HG02981 (cell line): ENCODE results near the gene CDK14.

Experiments
- ATAC-seq: cut with Tn5 transposase; IDR thresholded peaks from one replicate; pipeline ENCODE4 v1.9.1; 2021; ENCODE audit warnings: mild to moderate bottlenecking, moderate library complexity; ENCODE audit not compliant: unreplicated experiment

CDK14 gene

DNA sequence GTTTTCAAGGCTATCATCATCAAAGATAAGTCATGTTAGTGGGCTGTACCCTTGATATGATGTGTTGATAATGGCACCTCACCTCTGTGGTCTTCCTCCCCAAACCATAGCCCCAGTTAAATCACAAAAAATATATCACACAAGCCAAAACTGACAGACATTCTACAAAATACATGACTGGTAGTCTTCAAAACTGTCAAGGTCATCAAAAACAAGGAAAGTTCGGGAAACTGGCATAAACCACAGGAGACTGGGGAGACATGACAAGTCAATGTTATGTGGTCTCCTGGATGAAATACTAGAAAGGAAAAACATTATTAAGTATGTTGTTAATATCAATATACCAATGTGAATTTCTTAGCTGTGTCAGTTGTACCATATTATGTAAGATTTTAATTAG, 388.6 kb downstream of the CDK14 start:
- ATAC-seq: no peak

GRCh38 chr7:90988516-90988915, 392.4 kb downstream of the CDK14 start:
- ATAC-seq: no peak

GRCh38 chr7:90988996-90989765, 393.1 kb downstream of the CDK14 start:
- no peak for ATAC-seq

GRCh38 chr7:90994121-90994520, 398.0 kb downstream of the CDK14 start:
- no peak for ATAC-seq

DNA sequence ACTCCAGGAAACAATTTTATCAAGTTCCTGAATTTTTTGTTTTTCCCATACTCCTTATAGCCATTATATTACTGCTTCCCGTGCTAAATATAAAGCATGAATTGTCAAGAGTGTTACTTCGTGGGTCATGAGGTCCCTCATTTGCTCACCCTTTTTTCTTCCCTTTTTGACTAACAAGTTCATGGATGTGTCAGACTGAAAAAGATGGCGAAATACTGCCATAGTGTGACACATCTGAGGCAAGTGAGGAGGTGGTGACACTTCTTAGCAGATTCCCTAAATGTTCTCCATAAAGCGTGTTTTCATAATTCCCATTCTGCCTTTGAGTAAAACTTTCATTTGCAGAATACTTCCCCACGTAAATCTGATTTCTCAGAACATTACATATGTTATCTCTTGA, 398.5 kb downstream of the CDK14 start:
- no peak for ATAC-seq

- ATAC-seq: no peak
These were observed 399.9 kb downstream of the CDK14 start for GRCh38 chr7:90995996-90996395.

DNA sequence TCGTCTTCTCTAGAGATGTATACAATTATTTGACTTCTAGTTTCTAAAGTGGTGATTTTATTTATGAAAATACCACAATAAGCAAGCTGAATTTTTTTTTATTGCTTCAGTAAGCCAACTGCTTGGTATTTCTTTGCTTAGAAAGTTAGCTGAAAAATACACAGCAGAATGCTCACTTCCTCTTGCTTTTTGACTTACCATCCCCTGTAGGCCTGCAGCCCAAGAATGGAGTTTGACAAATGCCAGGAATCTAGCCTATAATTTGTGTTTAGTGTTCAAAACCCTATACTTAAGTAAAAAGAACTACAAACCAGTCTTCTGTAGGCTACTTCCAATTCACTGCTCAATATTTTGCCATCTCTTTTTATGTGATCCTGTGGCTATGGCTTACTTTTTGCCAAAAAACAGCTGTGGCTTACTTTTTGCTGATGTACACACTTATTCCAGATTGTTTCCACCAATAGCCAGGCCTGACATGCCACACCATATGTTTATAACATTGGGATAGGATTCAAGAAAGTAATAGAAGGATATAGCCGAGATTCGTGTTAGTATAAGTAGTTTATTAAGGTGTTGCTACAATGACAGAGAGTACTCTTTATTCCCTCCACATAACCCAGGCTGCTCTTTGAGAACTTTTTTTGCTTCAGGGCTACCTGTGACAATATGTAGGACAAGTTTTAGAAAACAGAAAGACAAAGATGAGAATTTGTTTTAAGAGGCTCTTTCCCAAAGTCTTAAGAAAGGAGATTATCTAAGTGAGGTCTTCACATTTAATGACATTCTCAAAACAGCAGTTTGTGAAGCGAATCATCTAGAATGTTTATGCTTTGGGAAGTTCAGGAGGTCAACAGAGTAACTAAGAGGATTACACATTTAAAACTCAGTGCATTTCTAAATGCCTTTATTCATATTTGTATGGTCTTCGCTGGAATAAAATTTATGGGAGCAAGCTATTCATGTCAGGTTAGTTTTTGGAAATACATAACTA, 404.2 kb downstream of the CDK14 start:
- no peak for ATAC-seq

DNA sequence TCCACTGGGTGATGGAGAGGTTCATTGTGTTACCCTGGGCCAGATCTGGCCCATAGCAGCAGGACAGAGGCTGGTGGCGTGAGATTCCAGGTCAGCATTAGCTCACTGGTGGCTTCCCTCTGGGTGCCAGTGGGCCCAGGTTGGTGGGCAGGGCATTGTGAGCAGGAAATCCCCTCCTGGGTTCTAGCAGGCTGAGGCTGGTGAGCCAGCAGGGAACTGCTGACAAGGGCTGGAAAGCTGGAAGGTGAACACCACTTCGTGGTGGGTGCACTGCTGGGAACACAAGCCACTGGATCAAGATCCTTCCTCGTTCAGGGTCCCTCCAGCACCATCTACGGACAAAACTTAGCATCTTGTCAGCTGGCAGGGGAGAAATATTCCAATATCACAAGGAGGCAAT, 408.9 kb downstream of the CDK14 start:
- ATAC-seq: no peak

DNA sequence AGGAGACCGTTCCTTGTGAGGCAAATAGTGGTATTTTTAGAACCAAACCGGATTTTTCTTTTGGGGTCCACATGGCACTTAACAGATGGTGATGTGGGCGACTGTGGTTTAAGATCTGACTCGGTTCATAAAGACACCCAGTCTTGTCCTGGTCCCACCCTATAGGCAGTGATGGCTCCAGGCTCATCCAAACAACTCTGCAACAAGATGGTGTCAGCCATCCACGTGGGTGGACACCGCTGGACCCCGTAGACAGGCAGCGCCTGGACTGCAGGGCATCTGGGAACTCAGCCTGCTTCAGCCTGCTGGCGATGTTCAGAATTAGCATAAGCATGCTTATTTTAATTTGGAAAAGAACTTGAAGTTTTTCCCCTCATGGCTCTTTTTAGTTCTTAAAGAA, 409.7 kb downstream of the CDK14 start:
- no peak for ATAC-seq

DNA sequence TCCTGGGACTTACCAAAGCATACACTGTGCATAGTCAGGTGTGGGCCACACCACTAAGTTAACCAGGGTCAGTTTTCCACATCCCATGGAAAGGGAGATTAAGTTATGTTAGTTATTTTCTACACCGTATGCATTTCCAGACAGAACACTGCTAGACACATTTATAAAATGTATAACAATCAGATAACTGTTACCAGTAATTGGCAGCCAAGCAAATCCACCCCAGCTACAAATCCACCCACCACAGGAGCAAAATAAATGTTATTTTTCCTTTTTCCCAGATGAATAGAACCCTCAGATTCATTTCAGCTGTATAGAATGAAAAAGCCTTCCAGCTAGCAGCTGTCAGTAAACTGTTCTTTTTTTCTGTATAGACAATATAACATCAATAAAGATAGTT, 411.2 kb downstream of the CDK14 start:
- no peak for ATAC-seq

- ATAC-seq: no peak
These were observed 417.0 kb downstream of the CDK14 start for GRCh38 chr7:91013078-91013477.

DNA sequence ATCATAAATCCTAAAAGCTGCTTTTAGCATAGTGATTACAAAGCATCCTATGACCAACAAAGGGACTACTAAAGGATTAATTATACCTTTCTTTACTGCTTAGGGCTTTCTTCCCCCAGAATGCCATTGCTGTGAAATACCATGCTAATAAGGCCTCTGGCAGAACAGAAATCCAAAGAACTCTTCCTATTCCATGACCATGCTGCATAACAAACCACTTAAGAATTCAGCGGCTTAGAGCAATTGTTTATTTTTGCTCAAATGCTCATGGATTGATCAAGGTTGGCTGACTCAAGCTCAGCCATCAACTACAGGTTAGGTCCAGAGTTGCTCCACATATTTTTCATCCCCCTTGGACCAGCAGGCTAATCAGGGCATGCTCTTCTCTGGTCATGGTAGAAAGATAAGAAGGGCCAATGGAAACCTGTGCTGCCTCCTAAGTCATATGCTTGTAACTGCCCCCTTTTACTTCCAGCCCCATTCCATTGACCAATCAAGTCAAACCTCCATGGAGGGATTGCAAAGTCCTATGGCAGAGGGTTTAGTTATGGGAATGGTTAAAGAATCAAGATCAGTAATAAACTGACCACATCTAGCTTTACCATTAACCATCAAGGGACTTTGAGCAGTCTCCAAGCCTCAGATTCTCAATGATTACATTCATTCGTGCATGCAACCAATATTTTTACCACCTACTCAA, 423.7 kb downstream of the CDK14 start:
- no peak for ATAC-seq

DNA sequence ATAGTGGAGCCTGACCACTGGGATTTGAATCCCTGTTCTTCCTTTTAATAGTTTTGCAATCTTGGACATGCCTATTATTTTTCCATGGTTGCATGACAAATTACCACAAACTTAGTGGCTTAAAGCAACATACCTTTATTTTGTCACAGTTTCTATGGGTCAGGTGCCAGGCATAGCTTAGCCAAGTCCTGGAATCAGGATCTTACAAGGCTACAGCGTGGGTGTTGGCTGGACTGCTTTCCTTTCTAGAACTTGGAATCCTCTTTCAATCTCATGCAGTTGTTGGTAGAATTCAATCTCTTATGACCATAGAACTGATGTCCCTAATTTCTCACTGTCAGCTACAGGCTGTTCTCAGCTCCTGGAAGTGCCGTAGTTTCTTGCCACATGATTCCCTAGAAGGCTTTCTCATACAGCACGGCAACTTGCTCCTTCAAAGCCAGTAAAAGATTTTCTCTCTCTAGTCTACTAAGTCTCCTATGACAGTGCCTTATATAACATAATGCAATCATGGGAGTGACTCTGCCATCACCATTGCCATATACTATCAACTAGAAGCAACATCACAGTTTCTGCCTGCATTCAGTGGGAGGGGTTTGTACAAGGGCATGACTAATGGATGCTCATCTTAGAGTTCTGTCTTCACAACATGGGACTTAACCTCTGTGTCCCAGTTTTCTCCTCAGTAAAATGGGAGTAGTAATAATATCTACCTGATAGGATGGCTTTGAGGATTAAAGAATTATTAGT, 424.7 kb downstream of the CDK14 start:
- no peak for ATAC-seq

DNA sequence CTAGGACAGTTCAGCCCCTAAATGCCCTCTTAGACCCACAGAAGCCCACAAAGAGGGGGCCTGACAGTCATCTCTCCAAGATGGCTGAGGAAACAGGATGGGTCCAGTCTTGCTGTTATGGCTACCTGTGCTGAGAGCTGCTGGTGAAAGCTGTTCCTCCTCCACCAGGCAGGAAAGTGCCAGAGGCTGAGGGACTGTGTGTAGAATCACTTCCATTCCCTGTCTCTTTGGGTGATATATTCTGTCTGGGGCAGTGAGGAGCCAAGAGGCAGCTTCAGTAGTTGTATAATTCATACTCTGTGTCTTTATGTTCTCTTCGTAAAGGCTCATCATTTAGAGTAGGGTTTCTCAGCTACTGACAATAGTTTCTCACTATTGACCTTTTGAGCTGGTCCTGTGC, 425.8 kb downstream of the CDK14 start:
- ATAC-seq: no peak

- no peak for ATAC-seq
These were observed 429.8 kb downstream of the CDK14 start for GRCh38 chr7:91025906-91026390.

DNA sequence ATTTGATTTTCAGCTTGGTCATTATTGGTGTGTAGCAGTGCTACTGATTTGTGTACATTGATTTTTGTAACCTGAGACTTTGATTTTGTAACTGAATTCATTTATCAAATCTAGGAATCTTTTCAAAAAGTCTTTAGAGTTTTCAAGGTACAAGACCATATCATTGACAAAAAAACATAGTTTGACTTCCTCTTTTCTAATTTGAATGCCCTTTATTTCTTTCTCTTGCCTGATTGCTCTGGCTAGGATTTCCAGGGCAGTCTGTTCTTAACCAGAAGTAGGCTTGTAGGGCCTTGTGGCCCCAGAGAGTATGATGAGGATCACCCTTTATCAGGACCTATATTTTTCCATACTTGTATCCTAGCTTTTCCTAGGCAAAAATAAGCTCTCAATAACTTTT, 433.6 kb downstream of the CDK14 start:
- ATAC-seq: no peak

DNA sequence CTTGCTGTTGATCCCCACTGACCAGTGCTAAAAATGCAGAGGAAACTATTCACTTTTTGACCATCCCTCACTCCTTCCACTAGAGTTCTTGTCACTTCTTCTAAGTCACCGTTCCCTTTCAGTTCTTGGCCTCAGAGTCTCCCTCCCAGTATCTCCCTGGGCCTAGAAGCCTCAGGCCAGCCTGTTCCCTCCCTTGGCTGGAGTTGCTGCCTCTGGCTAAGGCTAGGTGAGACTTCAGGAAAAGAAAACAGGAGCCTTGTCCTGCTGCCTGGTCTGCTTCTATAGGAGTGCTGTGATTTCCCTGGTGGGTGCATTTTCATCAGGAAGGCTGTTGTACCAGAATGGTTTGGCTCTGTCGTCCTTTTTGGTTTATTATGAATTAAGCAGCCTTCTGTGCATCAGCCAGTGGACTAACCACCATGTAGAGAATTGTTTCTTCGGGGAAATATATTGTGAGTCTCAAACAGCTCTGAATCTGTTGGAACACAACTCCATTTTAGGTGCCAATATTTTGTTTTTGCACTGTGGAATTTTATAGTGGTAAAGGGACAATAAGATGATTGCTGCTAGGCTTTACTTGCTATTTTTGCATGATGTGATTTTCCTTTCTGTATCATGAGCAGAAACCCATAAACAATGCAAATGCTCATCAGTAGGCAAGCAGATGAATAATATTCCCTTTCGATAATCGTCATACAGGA, 434.7 kb downstream of the CDK14 start:
- ATAC-seq: no peak

DNA sequence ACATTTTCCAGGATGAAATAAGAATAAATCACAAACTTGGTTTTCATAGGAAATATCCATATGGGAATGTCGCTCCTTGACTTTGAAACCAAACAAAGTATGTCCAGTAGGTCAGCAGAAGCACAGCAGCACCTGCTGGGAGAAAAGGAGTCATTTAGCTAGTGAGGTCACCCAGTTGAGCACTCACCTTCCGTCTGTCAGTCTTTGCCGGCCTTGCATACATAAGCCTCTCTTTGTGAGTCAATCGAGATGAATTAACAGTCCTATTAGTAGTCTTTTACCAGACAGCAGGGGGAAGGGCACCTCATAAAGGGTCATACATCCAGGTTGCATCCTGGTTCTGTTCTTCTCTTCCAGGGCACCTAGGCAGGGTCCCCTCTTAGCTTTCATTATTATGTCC, 435.6 kb downstream of the CDK14 start:
- ATAC-seq: no peak

DNA sequence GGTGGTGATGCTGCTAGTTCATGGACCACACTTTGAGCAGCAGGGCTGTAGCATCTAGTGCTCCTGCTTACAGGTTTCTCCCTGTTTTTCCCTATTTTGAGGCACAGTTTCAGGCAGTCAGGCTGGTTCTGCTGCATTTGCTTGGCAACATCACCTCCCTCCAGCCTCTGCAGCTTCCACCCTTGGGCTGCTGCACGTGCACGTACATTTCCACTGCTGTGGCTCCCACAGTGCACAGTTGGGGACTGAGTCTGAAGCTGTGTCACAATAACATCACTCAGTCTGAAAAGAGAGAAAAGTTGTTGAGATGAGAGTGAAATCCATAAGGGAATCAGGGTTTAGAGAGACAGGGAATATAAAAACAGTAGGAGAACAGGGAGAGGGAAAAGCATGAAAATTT, 437.5 kb downstream of the CDK14 start:
- ATAC-seq: no peak
